PFSK-1 (cell line): ENCODE results near the gene RERGL.

Experiments used
- FOXP2 ChIP-seq: optimal IDR thresholded peaks from 2 replicates; pipeline ENCODE3; 2011; ENCODE audit warnings: borderline replicate concordance, control low read depth, inconsistent platforms; ENCODE audit not compliant: insufficient read depth; ENCODE audit errors: extremely low read length, extremely low read depth
- POLR2AphosphoS5 ChIP-seq: IDR thresholded peaks from 2 replicates; pipeline ENCODE4 v1.6.1; 2012; ENCODE audit warnings: low read depth, mild to moderate bottlenecking, control low read depth, low read length, moderate library complexity
- REST ChIP-seq, 2 experiments: IDR thresholded peaks; 2 replicates each; pipeline versions ENCODE4 v1.6.1 to v1.8.0; 2011 to 2012; ENCODE audit warnings: low read depth in 2 of 2, low read length in 2 of 2, control low read depth in 1 of 2, inconsistent platforms in 1 of 2, mild to moderate bottlenecking in 1 of 2, moderate library complexity in 1 of 2; ENCODE audit not compliant: insufficient read depth in 1 of 2
- SIN3A ChIP-seq: IDR thresholded peaks from 2 replicates; pipeline ENCODE4 v1.6.1; 2012; ENCODE audit warnings: mild to moderate bottlenecking, low read length, moderate library complexity, borderline replicate concordance; ENCODE audit not compliant: insufficient read depth
- TAF1 ChIP-seq: IDR thresholded peaks from 2 replicates; pipeline ENCODE4 v1.6.1; 2012; ENCODE audit warnings: low read length, control low read depth, borderline replicate concordance; ENCODE audit not compliant: insufficient read depth

The RERGL gene

GRCh38 chr12:18123707-18124106 lies 33.7 kb upstream of the RERGL start:
- TF ChIP-seq TAF1, result no peak

GRCh38 chr12:18120899-18121298 lies 30.9 kb upstream of the RERGL start:
- TF ChIP-seq FOXP2 (no peak), REST (IDR thresholded peaks at IDR 0.05; ENCODE audit: insufficient read depth in 1 of 2, low read depth in 2 of 2, low read length in 2 of 2) (no peak), SIN3A (no peak), POLR2AphosphoS5 (no peak), TAF1 (no peak)

GRCh38 chr12:18108611-18109010 lies 18.6 kb upstream of the RERGL start:
- TF ChIP-seq TAF1 (no peak), FOXP2 (no peak)

- TF ChIP-seq POLR2AphosphoS5 (no peak), FOXP2 (no peak), REST (IDR thresholded peaks at IDR 0.05; ENCODE audit: insufficient read depth in 1 of 2, low read depth in 2 of 2, low read length in 2 of 2) (no peak), TAF1 (no peak), SIN3A (no peak)
These were observed 13.6 kb upstream of the RERGL start for GRCh38 chr12:18103624-18104023.

GRCh38 chr12:18101043-18101442 lies 11.1 kb upstream of the RERGL start:
- TF ChIP-seq SIN3A, result no peak
- TF ChIP-seq TAF1, result no peak
- TF ChIP-seq FOXP2, result no peak
- TF ChIP-seq REST (IDR thresholded peaks at IDR 0.05; ENCODE audit: insufficient read depth in 1 of 2, low read depth in 2 of 2, low read length in 2 of 2), result no peak
- TF ChIP-seq POLR2AphosphoS5, result no peak

GRCh38 chr12:18084080-18084479 lies 5.9 kb downstream of the RERGL start:
- no peak for TF ChIP-seq FOXP2
- TF ChIP-seq TAF1, result no peak
- TF ChIP-seq POLR2AphosphoS5, result no peak
- TF ChIP-seq REST (IDR thresholded peaks at IDR 0.05; ENCODE audit: insufficient read depth in 1 of 2, low read depth in 2 of 2, low read length in 2 of 2), result no peak
- no peak for TF ChIP-seq SIN3A
